ENCODE measurements around the gene RNF223.
"Not testable (repeated sequence)": the region's sequence is repeated elsewhere in the genome, so short reads cannot be mapped to it uniquely, and the experiment has no call there.

The RNF223 gene

GRCh38 chr1:1081311-1082238 is 7.5 kb upstream of the RNF223 start:
- Histone ChIP-seq H3K9me3 (ENCODE audit: control insufficient read depth in 5 of 5, low read length in 5 of 5) (no peaks in the 10 kb centered on the region), H3K4me3 (ENCODE audit: low read depth in 1 of 5, low read length in 5 of 5) (no peak overlapping the region), H3K36me3 (ENCODE audit: control insufficient read depth in 5 of 5, insufficient read depth in 5 of 5, low read length in 5 of 5) (peaks cover 0 to 31% (median 0%) of the 10 kb centered on the region in 5 donors), H3K27me3 (ENCODE audit: control insufficient read depth in 5 of 5, insufficient read depth in 4 of 5, low read length in 5 of 5) (peaks cover 0 to 2% (median 0%) of the 10 kb centered on the region in 5 donors), H3K4me1 (ENCODE audit: control insufficient read depth in 5 of 5, insufficient read depth in 5 of 5, low read length in 5 of 5) (peaks cover 2 to 13% (median 12%) of the 10 kb centered on the region in 5 donors), H3K9ac (ENCODE audit: low read length in 5 of 5) (no peak overlapping the region), H3K27ac (ENCODE audit: low read depth, low read length) (no peak overlapping the region)

GRCh38 chr1:1080951-1081310 is 6.8 kb upstream of the RNF223 start:
- Histone ChIP-seq H3K27ac (ENCODE audit: low read depth, low read length) (no peak overlapping the region), H3K4me1 (ENCODE audit: control insufficient read depth in 5 of 5, insufficient read depth in 5 of 5, low read length in 5 of 5) (peaks cover 2 to 13% (median 12%) of the 10 kb centered on the region in 5 donors), H3K9ac (ENCODE audit: low read length in 5 of 5) (no peak overlapping the region), H3K27me3 (ENCODE audit: control insufficient read depth in 5 of 5, insufficient read depth in 4 of 5, low read length in 5 of 5) (peaks cover 0 to 2% (median 0%) of the 10 kb centered on the region in 5 donors), H3K4me3 (ENCODE audit: low read depth in 1 of 5, low read length in 5 of 5) (no peak overlapping the region), H3K36me3 (ENCODE audit: control insufficient read depth in 5 of 5, insufficient read depth in 5 of 5, low read length in 5 of 5) (peaks cover 0 to 27% (median 0%) of the 10 kb centered on the region in 5 donors), H3K9me3 (ENCODE audit: control insufficient read depth in 5 of 5, low read length in 5 of 5) (no peaks in the 10 kb centered on the region)

GRCh38 chr1:1080122-1080757 is 6.1 kb upstream of the RNF223 start:
- H3K27ac ChIP-seq (ENCODE audit: low read depth, low read length), result no peak overlapping the region
- peak overlapping the region in 4 of 5 donors; percentile 17 to 62 (median 54) for H3K4me3 ChIP-seq (ENCODE audit: low read depth in 1 of 5, low read length in 5 of 5)
- peaks cover under 1 to 4% (median 2%) of the 10 kb centered on the region in 5 donors for H3K27me3 ChIP-seq (ENCODE audit: control insufficient read depth in 5 of 5, insufficient read depth in 4 of 5, low read length in 5 of 5)
- peaks cover 0 to 24% (median 0%) of the 10 kb centered on the region in 5 donors for H3K36me3 ChIP-seq (ENCODE audit: control insufficient read depth in 5 of 5, insufficient read depth in 5 of 5, low read length in 5 of 5)
- H3K9ac ChIP-seq (ENCODE audit: low read length in 5 of 5), result no peak overlapping the region
- peaks cover 2 to 13% (median 12%) of the 10 kb centered on the region in 5 donors for H3K4me1 ChIP-seq (ENCODE audit: control insufficient read depth in 5 of 5, insufficient read depth in 5 of 5, low read length in 5 of 5)
- H3K9me3 ChIP-seq (ENCODE audit: control insufficient read depth in 5 of 5, low read length in 5 of 5), result no peaks in the 10 kb centered on the region

GRCh38 chr1:1079408-1080121 is 5.5 kb upstream of the RNF223 start:
- Histone ChIP-seq H3K27me3 (ENCODE audit: control insufficient read depth in 5 of 5, insufficient read depth in 4 of 5, low read length in 5 of 5) (peaks cover 6 to 11% (median 8%) of the 10 kb centered on the region in 5 donors), H3K9me3 (ENCODE audit: control insufficient read depth in 5 of 5, low read length in 5 of 5) (no peaks in the 10 kb centered on the region), H3K4me3 (ENCODE audit: low read depth in 1 of 5, low read length in 5 of 5) (peak overlapping the region in 4 of 5 donors; percentile 17 to 62 (median 54)), H3K27ac (ENCODE audit: low read depth, low read length) (no peak overlapping the region), H3K36me3 (ENCODE audit: control insufficient read depth in 5 of 5, insufficient read depth in 5 of 5, low read length in 5 of 5) (peaks cover 0 to 24% (median 0%) of the 10 kb centered on the region in 5 donors), H3K9ac (ENCODE audit: low read length in 5 of 5) (peak overlapping the region in 2 of 5 donors; percentile 21 to 52), H3K4me1 (ENCODE audit: control insufficient read depth in 5 of 5, insufficient read depth in 5 of 5, low read length in 5 of 5) (peaks cover 4 to 13% (median 12%) of the 10 kb centered on the region in 5 donors)

- not testable (repeated sequence) for H3K4me3 ChIP-seq (ENCODE audit: low read depth in 1 of 5, low read length in 5 of 5); H3K9ac ChIP-seq (ENCODE audit: low read length in 5 of 5); H3K27ac ChIP-seq (ENCODE audit: low read depth, low read length); H3K36me3 ChIP-seq (ENCODE audit: control insufficient read depth in 5 of 5, insufficient read depth in 5 of 5, low read length in 5 of 5); H3K9me3 ChIP-seq (ENCODE audit: control insufficient read depth in 5 of 5, low read length in 5 of 5)
- Histone ChIP-seq H3K4me1 (ENCODE audit: control insufficient read depth in 5 of 5, insufficient read depth in 5 of 5, low read length in 5 of 5) (peaks cover 4 to 13% (median 12%) of the 10 kb centered on the region in 5 donors), H3K27me3 (ENCODE audit: control insufficient read depth in 5 of 5, insufficient read depth in 4 of 5, low read length in 5 of 5) (peaks cover 10 to 28% (median 21%) of the 10 kb centered on the region in 5 donors)
Measured at GRCh38 chr1:1077396-1077795, 3.3 kb upstream of the RNF223 start.

- no peaks in the 10 kb centered on the region for H3K36me3 ChIP-seq (ENCODE audit: control insufficient read depth in 5 of 5, insufficient read depth in 5 of 5, low read length in 5 of 5)
- H3K27ac ChIP-seq (ENCODE audit: low read depth, low read length), result no peak overlapping the region
- H3K9me3 ChIP-seq (ENCODE audit: control insufficient read depth in 5 of 5, low read length in 5 of 5), result no peaks in the 10 kb centered on the region
- H3K27me3 ChIP-seq (ENCODE audit: control insufficient read depth in 5 of 5, insufficient read depth in 4 of 5, low read length in 5 of 5), result peaks cover 12 to 35% (median 29%) of the 10 kb centered on the region in 5 donors
- peaks cover 4 to 12% (median 11%) of the 10 kb centered on the region in 5 donors for H3K4me1 ChIP-seq (ENCODE audit: control insufficient read depth in 5 of 5, insufficient read depth in 5 of 5, low read length in 5 of 5)
- H3K4me3 ChIP-seq (ENCODE audit: low read depth in 1 of 5, low read length in 5 of 5), result no peak overlapping the region
- H3K9ac ChIP-seq (ENCODE audit: low read length in 5 of 5), result no peak overlapping the region
Measured at GRCh38 chr1:1075148-1075935, 1.2 kb upstream of the RNF223 start.

GRCh38 chr1:1074631-1075147 is 583 bp upstream of the RNF223 start:
- Histone ChIP-seq H3K36me3 (ENCODE audit: control insufficient read depth in 5 of 5, insufficient read depth in 5 of 5, low read length in 5 of 5) (no peaks in the 10 kb centered on the region), H3K27me3 (ENCODE audit: control insufficient read depth in 5 of 5, insufficient read depth in 4 of 5, low read length in 5 of 5) (peaks cover 18 to 39% (median 36%) of the 10 kb centered on the region in 5 donors), H3K27ac (ENCODE audit: low read depth, low read length) (no peak overlapping the region), H3K4me3 (ENCODE audit: low read depth in 1 of 5, low read length in 5 of 5) (no peak overlapping the region), H3K9ac (ENCODE audit: low read length in 5 of 5) (no peak overlapping the region), H3K9me3 (ENCODE audit: control insufficient read depth in 5 of 5, low read length in 5 of 5) (no peaks in the 10 kb centered on the region), H3K4me1 (ENCODE audit: control insufficient read depth in 5 of 5, insufficient read depth in 5 of 5, low read length in 5 of 5) (peaks cover 4 to 6% (median 5%) of the 10 kb centered on the region in 5 donors)

GRCh38 chr1:1072849-1073742 is 1.0 kb downstream of the RNF223 start:
- peaks cover 2 to 14% (median 7%) of the 10 kb centered on the region in 5 donors for H3K4me1 ChIP-seq (ENCODE audit: control insufficient read depth in 5 of 5, insufficient read depth in 5 of 5, low read length in 5 of 5)
- H3K9ac ChIP-seq (ENCODE audit: low read length in 5 of 5), result no peak overlapping the region
- no peaks in the 10 kb centered on the region for H3K9me3 ChIP-seq (ENCODE audit: control insufficient read depth in 5 of 5, low read length in 5 of 5)
- no peak overlapping the region for H3K27ac ChIP-seq (ENCODE audit: low read depth, low read length)
- no peaks in the 10 kb centered on the region for H3K36me3 ChIP-seq (ENCODE audit: control insufficient read depth in 5 of 5, insufficient read depth in 5 of 5, low read length in 5 of 5)
- H3K4me3 ChIP-seq (ENCODE audit: low read depth in 1 of 5, low read length in 5 of 5), result no peak overlapping the region
- peaks cover 23 to 48% (median 46%) of the 10 kb centered on the region in 5 donors for H3K27me3 ChIP-seq (ENCODE audit: control insufficient read depth in 5 of 5, insufficient read depth in 4 of 5, low read length in 5 of 5)
